Raji (cell line): ENCODE results near the gene RASSF6.

Experiments
- POLR2A ChIP-seq: IDR thresholded peaks from 2 replicates; pipeline ENCODE4 v1.6.1; 2011; ENCODE audit warnings: low read depth, low read length, control low read depth; ENCODE audit not compliant: insufficient read depth

RASSF6 gene, protein sequence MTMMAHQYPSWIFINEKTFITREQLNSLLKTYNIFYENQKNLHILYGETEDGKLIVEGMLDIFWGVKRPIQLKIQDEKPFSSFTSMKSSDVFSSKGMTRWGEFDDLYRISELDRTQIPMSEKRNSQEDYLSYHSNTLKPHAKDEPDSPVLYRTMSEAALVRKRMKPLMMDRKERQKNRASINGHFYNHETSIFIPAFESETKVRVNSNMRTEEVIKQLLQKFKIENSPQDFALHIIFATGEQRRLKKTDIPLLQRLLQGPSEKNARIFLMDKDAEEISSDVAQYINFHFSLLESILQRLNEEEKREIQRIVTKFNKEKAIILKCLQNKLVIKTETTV

DNA sequence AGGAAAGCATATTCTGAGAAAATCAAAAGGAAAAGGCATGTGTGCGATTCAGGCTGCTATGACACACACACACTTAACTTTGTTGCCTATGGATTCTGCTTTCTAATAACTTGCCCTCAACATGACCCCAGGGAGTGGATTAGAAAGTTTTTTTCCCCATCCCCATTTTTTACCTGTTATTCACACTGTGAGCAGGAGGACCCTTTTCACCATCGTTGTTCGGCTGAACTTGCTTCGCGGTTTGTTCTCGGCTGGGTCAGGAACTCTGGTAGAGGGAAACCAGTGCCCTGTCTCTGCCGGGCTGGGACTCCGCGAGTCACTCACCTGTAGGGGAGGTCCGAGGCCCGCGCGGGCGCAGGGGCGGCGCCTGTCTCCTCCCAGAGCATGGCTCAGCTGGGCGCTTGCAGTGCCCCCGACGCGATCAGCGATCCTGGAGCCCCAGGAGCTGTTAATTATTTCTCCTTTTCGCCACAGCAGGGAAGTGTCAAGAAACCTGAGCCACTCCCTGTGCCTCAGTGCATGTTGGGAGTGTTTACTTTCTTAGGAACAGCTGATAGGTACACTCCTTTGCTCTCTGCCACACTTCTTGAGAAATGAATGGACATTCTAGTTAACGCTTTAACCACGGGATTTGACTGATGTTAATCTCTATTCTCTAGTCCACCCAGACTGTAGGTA lies at the start of gene RASSF6:
Gene RASSF6 (minus strand): TSS at position 322 of the 678 bp plus-strand sequence. CDS start 8,641 bp downstream, outside the sequence.
- TF ChIP-seq POLR2A: peak; percentile 81

DNA sequence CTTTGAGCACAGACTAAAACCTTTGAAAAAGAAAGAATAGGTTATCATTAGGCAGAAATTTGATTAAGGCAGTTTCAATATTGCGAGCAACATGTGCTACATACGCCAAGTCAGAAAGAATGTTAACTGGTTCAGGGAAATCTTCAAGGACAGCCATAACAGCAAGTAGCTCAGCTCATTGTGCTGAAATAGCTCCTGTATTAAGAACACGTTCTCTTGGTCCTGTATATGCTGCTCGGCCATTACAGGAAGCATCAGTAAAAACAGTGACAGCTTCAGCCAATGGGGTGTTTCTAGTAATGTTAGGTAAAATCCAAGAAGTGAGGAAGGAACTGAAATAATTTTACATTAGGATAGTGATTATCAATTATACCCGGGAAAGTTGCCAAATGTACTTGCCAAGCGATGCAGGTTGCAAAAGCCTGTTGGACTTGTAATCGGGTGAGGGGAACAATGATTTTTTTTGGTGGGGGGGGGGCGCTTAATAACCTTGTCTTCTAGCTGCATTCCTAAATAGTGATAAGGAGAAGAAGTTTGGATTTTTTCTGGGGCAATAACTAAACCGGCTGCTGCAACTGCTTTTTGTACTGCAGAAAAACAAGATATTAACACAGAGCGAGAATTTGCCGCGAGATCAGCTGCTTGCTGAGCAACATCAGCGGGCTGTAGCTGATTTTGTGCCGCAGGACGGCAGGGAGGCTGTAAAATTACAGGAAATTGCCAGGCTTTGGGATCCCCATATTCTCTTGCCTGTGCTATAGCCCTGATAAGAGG lies 49.4 kb upstream of the RASSF6 start:
- TF ChIP-seq POLR2A: no peak

- TF ChIP-seq POLR2A: no peak
These were observed 48.6 kb upstream of the RASSF6 start for GRCh38 chr4:73668782-73669201.

- no peak for TF ChIP-seq POLR2A
These were observed 44.2 kb upstream of the RASSF6 start for GRCh38 chr4:73664470-73664869.

- TF ChIP-seq POLR2A: no peak
These were observed 43.3 kb upstream of the RASSF6 start for GRCh38 chr4:73663576-73663975.

DNA sequence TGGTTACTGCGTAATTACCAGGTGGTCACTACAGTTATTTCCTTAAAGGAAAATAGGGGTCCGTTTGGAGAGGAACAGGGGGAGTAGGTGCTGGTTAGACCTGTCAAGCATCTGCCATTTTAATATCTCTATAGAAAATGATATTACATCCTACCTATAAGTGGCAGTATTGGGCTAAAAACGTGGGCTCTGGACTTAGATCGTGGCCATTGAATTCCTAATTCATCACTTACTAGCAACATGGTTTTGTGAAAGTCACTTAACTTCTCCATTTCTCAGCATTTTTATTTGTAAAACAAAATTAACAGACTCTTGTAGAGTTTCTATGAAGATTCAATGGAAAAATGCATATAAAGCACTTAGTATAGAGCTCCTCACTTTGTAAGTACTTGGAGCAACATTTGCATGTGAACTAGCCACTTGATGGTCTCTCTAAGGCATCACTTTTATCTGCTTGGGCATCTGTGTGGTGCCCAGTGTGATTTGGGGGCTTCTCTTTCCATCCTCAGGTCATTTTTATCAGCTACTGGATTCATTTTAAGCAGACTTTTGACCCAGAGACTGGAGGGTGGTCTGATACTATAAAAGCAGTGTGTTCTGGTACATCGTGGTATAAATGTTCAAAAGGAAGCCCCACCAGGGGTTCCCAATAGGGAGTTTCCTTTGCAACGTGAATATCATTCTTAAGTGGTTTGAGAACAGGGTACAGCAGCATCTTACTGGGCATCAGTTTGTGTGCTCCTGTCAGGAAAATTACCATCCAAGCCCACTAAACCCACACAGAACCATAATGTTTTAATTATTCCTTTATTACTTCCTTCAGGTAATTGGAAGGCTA lies 42.7 kb upstream of the RASSF6 start:
- TF ChIP-seq POLR2A: no peak

DNA sequence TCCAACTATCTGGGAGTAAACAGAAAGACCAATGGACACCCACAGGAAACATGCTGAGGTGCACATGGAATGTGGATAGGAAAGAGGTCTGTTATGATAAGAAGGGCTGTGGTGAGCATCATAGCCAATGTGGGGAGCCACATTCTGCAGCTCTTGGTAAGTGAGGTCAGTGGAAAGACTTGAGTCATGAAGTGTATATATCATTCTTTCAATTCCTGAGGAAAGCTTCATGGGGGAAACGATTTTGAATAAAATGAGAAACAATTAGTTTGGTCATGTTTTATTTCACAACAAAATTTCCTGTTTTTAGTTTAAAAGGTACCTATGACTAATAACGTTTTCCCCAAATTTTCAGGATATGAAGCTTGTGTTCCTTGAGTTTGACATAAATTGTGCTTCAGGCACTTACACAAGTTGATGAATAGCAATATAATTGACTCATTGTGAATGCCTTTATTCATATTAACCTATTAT lies 41.4 kb upstream of the RASSF6 start:
- TF ChIP-seq POLR2A: no peak

GRCh38 chr4:73660808-73661207 lies 40.6 kb upstream of the RASSF6 start:
- no peak for TF ChIP-seq POLR2A

- no peak for TF ChIP-seq POLR2A
These were observed 33.5 kb upstream of the RASSF6 start for GRCh38 chr4:73653695-73654106.

DNA sequence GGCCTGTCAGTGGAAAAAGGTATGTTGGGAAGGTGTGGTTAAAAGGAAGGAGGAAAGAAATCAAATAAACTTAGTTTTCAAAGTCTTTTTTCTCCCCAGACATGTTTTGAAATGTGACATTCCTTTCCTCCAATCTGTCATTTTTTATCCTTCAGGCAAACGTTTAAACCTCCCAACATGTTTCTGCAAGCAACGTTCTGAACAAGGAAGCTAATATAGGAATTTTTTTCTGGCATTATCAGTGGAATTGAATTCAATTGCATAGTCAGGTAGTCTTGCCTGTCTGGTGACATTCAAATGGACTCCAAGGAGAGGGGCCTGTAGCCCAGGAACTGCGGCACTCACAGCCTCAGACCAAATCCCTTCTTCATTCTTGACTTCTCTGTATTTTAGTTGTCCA lies 30.0 kb upstream of the RASSF6 start:
- TF ChIP-seq POLR2A: no peak

GRCh38 chr4:73648478-73648877 lies 28.2 kb upstream of the RASSF6 start:
- no peak for TF ChIP-seq POLR2A

DNA sequence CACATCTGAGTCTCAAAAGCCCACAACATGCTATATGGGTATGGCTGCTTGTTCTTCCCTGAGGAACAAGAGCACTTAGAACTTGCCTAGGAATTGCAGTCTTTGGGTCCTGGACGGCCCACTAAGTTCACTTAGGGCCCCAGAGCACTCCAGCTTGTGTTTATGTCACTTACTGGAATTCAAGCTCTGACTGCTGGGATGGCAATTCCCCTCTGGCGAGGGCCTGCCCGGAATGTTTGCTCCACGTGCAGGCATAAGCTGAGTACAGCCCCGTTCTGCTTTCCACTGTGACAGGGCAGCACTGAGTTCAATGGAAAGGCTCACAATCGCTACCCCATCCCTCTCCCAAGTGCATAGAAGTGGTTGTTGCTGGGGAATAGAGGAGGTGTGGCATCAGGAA lies 25.9 kb upstream of the RASSF6 start:
- no peak for TF ChIP-seq POLR2A

GRCh38 chr4:73631565-73632226 lies 11.5 kb upstream of the RASSF6 start:
- TF ChIP-seq POLR2A: no peak

DNA sequence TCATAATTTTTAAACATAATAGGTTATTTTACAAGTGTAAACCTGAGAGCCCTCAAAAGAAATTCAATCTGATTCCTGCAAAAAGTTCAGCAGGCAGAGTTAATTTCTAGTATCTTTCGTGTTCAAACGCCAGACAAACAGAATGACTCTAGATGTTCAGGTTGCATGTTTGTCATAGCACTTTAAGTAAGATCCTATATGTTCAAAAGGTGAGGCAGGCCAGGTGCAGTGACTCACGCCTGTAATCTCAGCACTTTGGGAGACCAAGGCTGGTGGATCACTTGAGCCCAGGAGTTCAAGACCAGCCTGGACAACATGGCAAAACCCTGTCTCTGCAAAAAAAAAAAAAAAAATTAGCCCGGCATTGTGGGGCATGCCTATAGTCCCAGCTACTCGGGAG lies 1.1 kb upstream of the RASSF6 start:
- TF ChIP-seq POLR2A: no peak

DNA sequence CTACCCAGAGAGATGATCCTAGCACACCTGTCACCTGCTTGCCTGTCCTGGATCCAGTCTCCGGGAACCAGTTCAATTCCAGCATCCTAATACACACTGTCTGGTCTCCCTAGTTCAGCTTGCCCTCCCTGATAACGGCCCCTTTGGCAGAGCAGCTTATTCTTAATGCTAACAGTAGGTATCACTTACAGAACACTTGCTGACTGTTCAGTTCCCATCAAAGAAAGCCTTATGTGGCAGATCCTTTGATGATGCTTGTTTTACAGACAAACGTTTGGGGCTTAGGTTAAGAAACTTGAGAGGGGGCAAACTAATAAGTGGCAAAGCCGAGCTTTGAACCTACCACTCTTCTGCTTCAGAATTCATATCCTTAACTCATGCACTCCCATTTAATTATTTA lies 890 bp downstream of the RASSF6 start:
- TF ChIP-seq POLR2A: 0 out of 2 replicates have a peak, but pooled peaks have one; percentile 29

DNA sequence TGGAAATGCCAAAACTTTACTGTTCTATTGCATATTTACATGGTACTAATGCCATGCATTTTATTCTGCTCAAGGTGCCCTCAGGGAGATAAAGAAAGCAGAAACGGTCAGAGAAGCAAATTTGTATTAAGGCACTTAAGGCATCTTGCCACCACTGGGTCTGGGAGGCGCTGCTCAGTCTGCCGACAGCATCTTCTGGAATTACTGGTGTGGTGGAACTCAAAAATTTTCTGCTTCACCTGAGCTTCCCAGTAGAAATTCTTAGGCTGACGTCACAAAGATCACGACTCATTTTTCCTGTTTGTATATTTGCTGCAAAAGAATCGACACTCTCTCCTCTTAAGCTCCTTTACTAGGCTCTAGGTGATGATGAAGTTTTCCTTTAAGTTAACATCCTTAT lies 3.0 kb downstream of the RASSF6 start:
- TF ChIP-seq POLR2A: peak; percentile 33; the same call in 1 of the 2 replicates
